NCI-H774 (cell line): ENCODE measurements around the gene HSF4.
"Not testable (repeated sequence)": the region's sequence is repeated elsewhere in the genome, so short reads cannot be mapped to it uniquely, and the experiment has no call there.

Experiments
- DNase-seq: peaks from one replicate; lab custom pipeline; 2025; lab: John Stamatoyannopoulos, UW

The HSF4 gene

GRCh38 chr16:67164599-67165061 lies at the start of gene HSF4:
HSF4 (plus strand) TSS chr16:67164745; CDS start chr16:67164812, 67 bp downstream.
- no peak for DNase-seq

- DNase-seq, result no peak
These were observed 49.8 kb upstream of the HSF4 start for GRCh38 chr16:67114793-67115192.

GRCh38 chr16:67115639-67116038 lies 48.9 kb upstream of the HSF4 start:
- no peak for DNase-seq

- DNase-seq, result no peak
These were observed 47.9 kb upstream of the HSF4 start for GRCh38 chr16:67116388-67117311.

GRCh38 chr16:67117716-67118115 lies 46.8 kb upstream of the HSF4 start:
- DNase-seq, result no peak

- DNase-seq, result no peak
These were observed 44.5 kb upstream of the HSF4 start for GRCh38 chr16:67120025-67120424.

GRCh38 chr16:67122799-67123198 lies 41.7 kb upstream of the HSF4 start:
- DNase-seq, result not testable (repeated sequence)

GRCh38 chr16:67128417-67128816 lies 36.1 kb upstream of the HSF4 start:
- DNase-seq, result no peak

- no peak for DNase-seq
These were observed 35.7 kb upstream of the HSF4 start for GRCh38 chr16:67128887-67129286.

- DNase-seq, result no peak
These were observed 35.1 kb upstream of the HSF4 start for GRCh38 chr16:67129422-67129821.

- no peak for DNase-seq
These were observed 26.9 kb upstream of the HSF4 start for GRCh38 chr16:67137605-67138004.

- no peak for DNase-seq
These were observed 23.2 kb upstream of the HSF4 start for GRCh38 chr16:67141391-67141790.

- DNase-seq, result no peak
These were observed 22.2 kb upstream of the HSF4 start for GRCh38 chr16:67142342-67142741.

- no peak for DNase-seq
These were observed 19.6 kb upstream of the HSF4 start for GRCh38 chr16:67144943-67145342.

GRCh38 chr16:67145746-67146145 lies 18.8 kb upstream of the HSF4 start:
- DNase-seq, result no peak

GRCh38 chr16:67146523-67147357 lies 17.8 kb upstream of the HSF4 start:
- no peak for DNase-seq

- DNase-seq, result no peak
These were observed 17.0 kb upstream of the HSF4 start for GRCh38 chr16:67147437-67148140.

- no peak for DNase-seq
These were observed 16.3 kb upstream of the HSF4 start for GRCh38 chr16:67148221-67148620.

- no peak for DNase-seq
These were observed 15.8 kb upstream of the HSF4 start for GRCh38 chr16:67148656-67149275.

- no peak for DNase-seq
These were observed 15.1 kb upstream of the HSF4 start for GRCh38 chr16:67149276-67150046.
